Activated T-helper 2 cell treated with anti-CD3 and anti-CD28 coated beads, Interferon-gamma antibody, Interleukin-2, Interleukin-4, amounts not matched to agents 10 μg/mL and 5 μg/mL and 100 μg/mL, durations not matched to agents 14 hours and 24 hours and 36 hours (primary cell): ENCODE results near the gene PNLIPRP2. TPM values are rescaled to one million over a fixed set of nuclear protein-coding genes. Genes with fewer than 3 reads are reported as not detected.

Experiments
- DNase-seq: peaks from one replicate; pipeline ENCODE4 v3.0.0; 2021; ENCODE audit warnings: low spot score
- H3K27ac Mint-ChIP-seq: one replicate; pipeline ENCODE4 v1.8.0; 2021; ENCODE audit warnings: mixed read lengths
- H3K27me3 Mint-ChIP-seq: one replicate; pipeline ENCODE4 v1.8.0; 2021; ENCODE audit warnings: low read depth, mixed read lengths
- H3K36me3 Mint-ChIP-seq: one replicate; pipeline ENCODE4 v1.8.0; 2021; ENCODE audit warnings: low read depth, mixed read lengths
- H3K4me1 Mint-ChIP-seq: one replicate; pipeline ENCODE4 v1.8.0; 2021; ENCODE audit warnings: low read depth, mixed read lengths
- H3K4me3 Mint-ChIP-seq: one replicate; pipeline ENCODE4 v1.8.0; 2021; ENCODE audit warnings: low read depth, mild to moderate bottlenecking, moderate library complexity, mixed read lengths
- H3K9me3 Mint-ChIP-seq: one replicate; pipeline ENCODE4 v1.8.0; 2021; ENCODE audit warnings: mixed read lengths
- intact Hi-C: fragments of 100-400 bp; cut with micrococcal nuclease; formaldehyde crosslinking; loops from one replicate; pipeline ENCODE4 v1.15.1; 2023
- total RNA-seq: library from RNA; stranded (reverse); gene quantifications from 2 replicates; pipeline ENCODE4 v1.2.3, GENCODE V29; 2022

Gene PNLIPRP2
- total RNA-seq, 1 donor from 2014 or later = not detected

GRCh38 chr10:116602648-116603400 is 17.9 kb upstream of the PNLIPRP2 start:
- no peak for DNase-seq
- no peaks in the 10 kb centered on the region for H3K9me3 Mint-ChIP-seq
- H3K4me1 Mint-ChIP-seq = no peaks in the 10 kb centered on the region
- no peaks in the 10 kb centered on the region for H3K27me3 Mint-ChIP-seq
- H3K36me3 Mint-ChIP-seq = no peaks in the 10 kb centered on the region
- no peak overlapping the region for H3K27ac Mint-ChIP-seq
- H3K4me3 Mint-ChIP-seq = no peak overlapping the region
- intact Hi-C loops = no loop called here

GRCh38 chr10:116606061-116606483 is 14.7 kb upstream of the PNLIPRP2 start:
- Mint-ChIP-seq H3K36me3 (no peaks in the 10 kb centered on the region), H3K27ac (no peak overlapping the region), H3K4me3 (no peak overlapping the region), H3K27me3 (peaks cover 4% of the 10 kb centered on the region), H3K9me3 (no peaks in the 10 kb centered on the region), H3K4me1 (no peaks in the 10 kb centered on the region)
- no peak for DNase-seq
- intact Hi-C loops = no loop called here

- H3K36me3 Mint-ChIP-seq = no peaks in the 10 kb centered on the region
- H3K4me1 Mint-ChIP-seq = no peaks in the 10 kb centered on the region
- H3K9me3 Mint-ChIP-seq = no peaks in the 10 kb centered on the region
- no peak overlapping the region for H3K4me3 Mint-ChIP-seq
- no peak for DNase-seq
- H3K27ac Mint-ChIP-seq = no peak overlapping the region
- intact Hi-C loops = no loop called here
- H3K27me3 Mint-ChIP-seq = peaks cover 4% of the 10 kb centered on the region
Measured at GRCh38 chr10:116607336-116607735, 13.4 kb upstream of the PNLIPRP2 start.

GRCh38 chr10:116608686-116609594 is 11.8 kb upstream of the PNLIPRP2 start:
- Mint-ChIP-seq H3K9me3 (no peaks in the 10 kb centered on the region), H3K4me3 (no peak overlapping the region)
- intact Hi-C loops = no loop called here

GRCh38 chr10:116610443-116611152 is 10.2 kb upstream of the PNLIPRP2 start:
- Mint-ChIP-seq H3K27ac (no peak overlapping the region), H3K4me3 (no peak overlapping the region), H3K4me1 (no peaks in the 10 kb centered on the region), H3K27me3 (peaks cover 4% of the 10 kb centered on the region), H3K9me3 (no peaks in the 10 kb centered on the region), H3K36me3 (no peaks in the 10 kb centered on the region)
- no peak for DNase-seq
- intact Hi-C loops = no loop called here

More at GRCh38 chr10:116608686-116609594, 11.8 kb upstream of the PNLIPRP2 start:
- H3K27ac Mint-ChIP-seq = no peak overlapping the region
- no peaks in the 10 kb centered on the region for H3K36me3 Mint-ChIP-seq
- no peaks in the 10 kb centered on the region for H3K4me1 Mint-ChIP-seq
- DNase-seq = no peak
- peaks cover 4% of the 10 kb centered on the region for H3K27me3 Mint-ChIP-seq

GRCh38 chr10:116611153-116611545 is 9.6 kb upstream of the PNLIPRP2 start:
- Mint-ChIP-seq H3K36me3 (no peaks in the 10 kb centered on the region), H3K27ac (no peak overlapping the region), H3K9me3 (no peaks in the 10 kb centered on the region), H3K4me1 (no peaks in the 10 kb centered on the region), H3K27me3 (peaks cover 4% of the 10 kb centered on the region), H3K4me3 (no peak overlapping the region)
- intact Hi-C loops = no loop called here
- DNase-seq = no peak

- DNase-seq = no peak
- intact Hi-C loops = no loop called here
- Mint-ChIP-seq H3K36me3 (no peaks in the 10 kb centered on the region), H3K4me1 (no peaks in the 10 kb centered on the region), H3K4me3 (no peak overlapping the region), H3K9me3 (no peaks in the 10 kb centered on the region), H3K27me3 (peaks cover 4% of the 10 kb centered on the region), H3K27ac (no peak overlapping the region)
Measured at GRCh38 chr10:116612107-116612769, 8.5 kb upstream of the PNLIPRP2 start.

GRCh38 chr10:116613471-116613870 is 7.3 kb upstream of the PNLIPRP2 start:
- no peaks in the 10 kb centered on the region for H3K9me3 Mint-ChIP-seq
- no peaks in the 10 kb centered on the region for H3K36me3 Mint-ChIP-seq
- no peak overlapping the region for H3K4me3 Mint-ChIP-seq
- no peaks in the 10 kb centered on the region for H3K4me1 Mint-ChIP-seq
- no peak for DNase-seq
- no peak overlapping the region for H3K27ac Mint-ChIP-seq
- intact Hi-C loops = no loop called here
- H3K27me3 Mint-ChIP-seq = peaks cover 4% of the 10 kb centered on the region

GRCh38 chr10:116614796-116615195 is 6.0 kb upstream of the PNLIPRP2 start:
- Mint-ChIP-seq H3K36me3 (no peaks in the 10 kb centered on the region), H3K9me3 (no peaks in the 10 kb centered on the region), H3K4me1 (no peaks in the 10 kb centered on the region), H3K27me3 (no peaks in the 10 kb centered on the region), H3K27ac (no peak overlapping the region), H3K4me3 (no peak overlapping the region)
- intact Hi-C loops = no loop called here
- no peak for DNase-seq

- Mint-ChIP-seq H3K36me3 (no peaks in the 10 kb centered on the region), H3K27ac (no peak overlapping the region), H3K4me3 (no peak overlapping the region), H3K9me3 (no peaks in the 10 kb centered on the region), H3K27me3 (no peaks in the 10 kb centered on the region), H3K4me1 (no peaks in the 10 kb centered on the region)
- intact Hi-C loops = no loop called here
- no peak for DNase-seq
Measured at GRCh38 chr10:116615199-116615776, 5.5 kb upstream of the PNLIPRP2 start.

- H3K4me3 Mint-ChIP-seq = no peak overlapping the region
- H3K27ac Mint-ChIP-seq = no peak overlapping the region
- intact Hi-C loops = no loop called here
- no peaks in the 10 kb centered on the region for H3K36me3 Mint-ChIP-seq
- DNase-seq = no peak
- no peaks in the 10 kb centered on the region for H3K9me3 Mint-ChIP-seq
- no peaks in the 10 kb centered on the region for H3K4me1 Mint-ChIP-seq
- H3K27me3 Mint-ChIP-seq = no peaks in the 10 kb centered on the region
Measured at GRCh38 chr10:116621476-116621875, 723 bp downstream of the PNLIPRP2 start.
